Liver (tissue), 3 donors: ENCODE data around the gene UNC13D.

Experiments used
- RAD21 ChIP-seq, 2 donors: IDR thresholded peaks; 2 replicates each; pipeline ENCODE4 v1.6.1; 2016; ENCODE audit warnings: antibody characterized with exemption in 2 of 2, mild to moderate bottlenecking in 2 of 2
- TF ChIP-seq, protein P1 (sequence below): IDR thresholded peaks from 2 replicates; pipeline ENCODE4 v1.6.1; 2016; ENCODE audit warnings: antibody characterized with exemption, mild to moderate bottlenecking
- TF ChIP-seq, protein P2 (sequence below): fragments of 150-350 bp; IDR thresholded peaks from 2 replicates; pipeline ENCODE4 v1.5.1; 2017; ENCODE audit warnings: improper control_type of control experiment, low read depth, low read length; ENCODE audit not compliant: missing input control
- donor health status: healthy.
- donor health status: healthy.

DNA sequence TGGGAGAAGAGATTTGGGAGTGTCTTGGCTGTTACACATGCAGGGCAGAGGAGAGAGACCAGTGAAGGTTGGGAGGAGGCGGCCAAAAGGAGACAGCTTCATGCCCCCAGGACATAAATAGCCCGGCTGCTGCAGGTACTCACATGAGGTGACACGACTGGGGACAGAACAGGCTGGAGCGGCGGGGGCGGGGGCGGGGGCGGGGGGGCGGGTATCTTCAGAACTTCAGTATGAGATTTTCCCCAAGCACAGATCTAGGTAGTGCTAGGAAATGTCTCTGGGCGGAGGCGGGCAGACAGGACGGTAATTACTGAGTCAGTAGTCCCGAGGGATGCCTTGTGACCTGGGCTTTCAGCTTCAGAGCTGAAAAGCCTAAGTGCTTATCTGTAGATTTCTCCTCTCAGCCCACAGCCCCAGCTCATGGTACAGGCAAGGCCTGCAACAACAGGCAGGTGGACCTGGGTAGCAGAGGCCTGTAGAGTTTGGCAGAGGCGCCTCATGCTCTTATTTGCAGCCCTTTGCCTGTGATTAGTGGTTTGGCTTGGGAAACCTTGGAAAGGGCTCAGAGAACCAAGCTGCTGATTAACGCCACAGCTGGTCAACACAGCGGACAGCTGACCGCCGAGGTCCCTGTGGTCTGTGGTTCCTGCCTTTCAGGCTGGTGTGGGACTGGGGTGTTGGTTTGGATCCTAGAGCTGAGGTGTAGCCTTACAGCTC is 35.1 kb downstream of the UNC13D start:
- TF ChIP-seq, protein P1, sequence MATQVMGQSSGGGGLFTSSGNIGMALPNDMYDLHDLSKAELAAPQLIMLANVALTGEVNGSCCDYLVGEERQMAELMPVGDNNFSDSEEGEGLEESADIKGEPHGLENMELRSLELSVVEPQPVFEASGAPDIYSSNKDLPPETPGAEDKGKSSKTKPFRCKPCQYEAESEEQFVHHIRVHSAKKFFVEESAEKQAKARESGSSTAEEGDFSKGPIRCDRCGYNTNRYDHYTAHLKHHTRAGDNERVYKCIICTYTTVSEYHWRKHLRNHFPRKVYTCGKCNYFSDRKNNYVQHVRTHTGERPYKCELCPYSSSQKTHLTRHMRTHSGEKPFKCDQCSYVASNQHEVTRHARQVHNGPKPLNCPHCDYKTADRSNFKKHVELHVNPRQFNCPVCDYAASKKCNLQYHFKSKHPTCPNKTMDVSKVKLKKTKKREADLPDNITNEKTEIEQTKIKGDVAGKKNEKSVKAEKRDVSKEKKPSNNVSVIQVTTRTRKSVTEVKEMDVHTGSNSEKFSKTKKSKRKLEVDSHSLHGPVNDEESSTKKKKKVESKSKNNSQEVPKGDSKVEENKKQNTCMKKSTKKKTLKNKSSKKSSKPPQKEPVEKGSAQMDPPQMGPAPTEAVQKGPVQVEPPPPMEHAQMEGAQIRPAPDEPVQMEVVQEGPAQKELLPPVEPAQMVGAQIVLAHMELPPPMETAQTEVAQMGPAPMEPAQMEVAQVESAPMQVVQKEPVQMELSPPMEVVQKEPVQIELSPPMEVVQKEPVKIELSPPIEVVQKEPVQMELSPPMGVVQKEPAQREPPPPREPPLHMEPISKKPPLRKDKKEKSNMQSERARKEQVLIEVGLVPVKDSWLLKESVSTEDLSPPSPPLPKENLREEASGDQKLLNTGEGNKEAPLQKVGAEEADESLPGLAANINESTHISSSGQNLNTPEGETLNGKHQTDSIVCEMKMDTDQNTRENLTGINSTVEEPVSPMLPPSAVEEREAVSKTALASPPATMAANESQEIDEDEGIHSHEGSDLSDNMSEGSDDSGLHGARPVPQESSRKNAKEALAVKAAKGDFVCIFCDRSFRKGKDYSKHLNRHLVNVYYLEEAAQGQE = no peak
- TF ChIP-seq, protein P2, sequence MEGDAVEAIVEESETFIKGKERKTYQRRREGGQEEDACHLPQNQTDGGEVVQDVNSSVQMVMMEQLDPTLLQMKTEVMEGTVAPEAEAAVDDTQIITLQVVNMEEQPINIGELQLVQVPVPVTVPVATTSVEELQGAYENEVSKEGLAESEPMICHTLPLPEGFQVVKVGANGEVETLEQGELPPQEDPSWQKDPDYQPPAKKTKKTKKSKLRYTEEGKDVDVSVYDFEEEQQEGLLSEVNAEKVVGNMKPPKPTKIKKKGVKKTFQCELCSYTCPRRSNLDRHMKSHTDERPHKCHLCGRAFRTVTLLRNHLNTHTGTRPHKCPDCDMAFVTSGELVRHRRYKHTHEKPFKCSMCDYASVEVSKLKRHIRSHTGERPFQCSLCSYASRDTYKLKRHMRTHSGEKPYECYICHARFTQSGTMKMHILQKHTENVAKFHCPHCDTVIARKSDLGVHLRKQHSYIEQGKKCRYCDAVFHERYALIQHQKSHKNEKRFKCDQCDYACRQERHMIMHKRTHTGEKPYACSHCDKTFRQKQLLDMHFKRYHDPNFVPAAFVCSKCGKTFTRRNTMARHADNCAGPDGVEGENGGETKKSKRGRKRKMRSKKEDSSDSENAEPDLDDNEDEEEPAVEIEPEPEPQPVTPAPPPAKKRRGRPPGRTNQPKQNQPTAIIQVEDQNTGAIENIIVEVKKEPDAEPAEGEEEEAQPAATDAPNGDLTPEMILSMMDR = no peak
- TF ChIP-seq RAD21 (IDR thresholded peaks at IDR 0.05) = no peak
